IPS-15b (cell line): Measurements from ENCODE around the gene ZNF782.
"Not testable (repeated sequence)": the region's sequence is repeated elsewhere in the genome, so short reads cannot be mapped to it uniquely, and the experiment has no call there.

Experiments used
- H3K27me3 ChIP-seq: one replicate; pipeline ENCODE4 v1.6.1; 2013; ENCODE audit warnings: low read length; ENCODE audit not compliant: control insufficient read depth, insufficient read depth
- H3K36me3 ChIP-seq: one replicate; pipeline ENCODE4 v1.6.1; 2013; ENCODE audit warnings: low read length; ENCODE audit not compliant: control insufficient read depth, insufficient read depth
- H3K4me1 ChIP-seq: one replicate; pipeline ENCODE4 v1.6.1; 2013; ENCODE audit warnings: mild to moderate bottlenecking, low read length; ENCODE audit not compliant: control insufficient read depth, insufficient read depth
- H3K4me3 ChIP-seq: one replicate; pipeline ENCODE4 v1.5.1; 2013; ENCODE audit warnings: low read depth, low read length
- H3K9ac ChIP-seq: one replicate; pipeline ENCODE4 v1.6.1; 2013; ENCODE audit warnings: low read depth, mild to moderate bottlenecking, low read length
- H3K9me3 ChIP-seq: one replicate; pipeline ENCODE4 v1.6.1; 2013; ENCODE audit warnings: mild to moderate bottlenecking, low read length; ENCODE audit not compliant: control insufficient read depth, insufficient read depth

ZNF782 gene

GRCh38 chr9:96818533-96818932 is 35.8 kb downstream of the ZNF782 start:
- Histone ChIP-seq H3K4me1 (no peaks in the 10 kb centered on the region), H3K36me3 (peaks cover 4% of the 10 kb centered on the region), H3K27me3 (no peaks in the 10 kb centered on the region), H3K9me3 (peaks cover 36% of the 10 kb centered on the region), H3K4me3 (no peak overlapping the region), H3K9ac (no peak overlapping the region)

GRCh38 chr9:96817973-96818372 is 36.3 kb downstream of the ZNF782 start:
- Histone ChIP-seq H3K4me1 (no peaks in the 10 kb centered on the region), H3K9ac (no peak overlapping the region), H3K36me3 (peaks cover 4% of the 10 kb centered on the region), H3K4me3 (no peak overlapping the region), H3K27me3 (no peaks in the 10 kb centered on the region), H3K9me3 (peaks cover 34% of the 10 kb centered on the region)

- Histone ChIP-seq H3K36me3 (no peaks in the 10 kb centered on the region), H3K4me1 (no peaks in the 10 kb centered on the region), H3K9me3 (peaks cover 18% of the 10 kb centered on the region), H3K9ac (no peak overlapping the region), H3K4me3 (no peak overlapping the region), H3K27me3 (no peaks in the 10 kb centered on the region)
Measured at GRCh38 chr9:96813607-96814006, 40.7 kb downstream of the ZNF782 start.

- peaks cover 16% of the 10 kb centered on the region for H3K9me3 ChIP-seq
- not testable (repeated sequence) for H3K9ac ChIP-seq, H3K36me3 ChIP-seq, H3K4me1 ChIP-seq, H3K27me3 ChIP-seq, H3K4me3 ChIP-seq
Measured at GRCh38 chr9:96798959-96799358, 55.4 kb downstream of the ZNF782 start.

- Histone ChIP-seq H3K4me1 (no peaks in the 10 kb centered on the region), H3K36me3 (no peaks in the 10 kb centered on the region), H3K4me3 (no peak overlapping the region), H3K27me3 (no peaks in the 10 kb centered on the region), H3K9me3 (no peaks in the 10 kb centered on the region), H3K9ac (no peak overlapping the region)
Measured at GRCh38 chr9:96784021-96784420, 70.3 kb downstream of the ZNF782 start.

GRCh38 chr9:96782235-96782634 is 72.1 kb downstream of the ZNF782 start:
- Histone ChIP-seq H3K9ac (no peak overlapping the region), H3K4me1 (no peaks in the 10 kb centered on the region), H3K27me3 (no peaks in the 10 kb centered on the region), H3K4me3 (no peak overlapping the region), H3K36me3 (no peaks in the 10 kb centered on the region), H3K9me3 (no peaks in the 10 kb centered on the region)

- H3K9ac ChIP-seq, result no peak overlapping the region
- no peaks in the 10 kb centered on the region for H3K36me3 ChIP-seq
- no peak overlapping the region for H3K4me3 ChIP-seq
- no peaks in the 10 kb centered on the region for H3K4me1 ChIP-seq
- no peaks in the 10 kb centered on the region for H3K9me3 ChIP-seq
- no peaks in the 10 kb centered on the region for H3K27me3 ChIP-seq
Measured at GRCh38 chr9:96781552-96781951, 72.8 kb downstream of the ZNF782 start.

GRCh38 chr9:96779089-96779488 is 75.2 kb downstream of the ZNF782 start:
- no peaks in the 10 kb centered on the region for H3K9me3 ChIP-seq
- H3K36me3 ChIP-seq, result peaks cover 9% of the 10 kb centered on the region
- no peaks in the 10 kb centered on the region for H3K4me1 ChIP-seq
- no peak overlapping the region for H3K9ac ChIP-seq
- H3K27me3 ChIP-seq, result no peaks in the 10 kb centered on the region
- H3K4me3 ChIP-seq, result no peak overlapping the region

GRCh38 chr9:96777426-96777864 is 76.9 kb downstream of the ZNF782 start:
- H3K27me3 ChIP-seq, result no peaks in the 10 kb centered on the region
- peaks cover 13% of the 10 kb centered on the region for H3K36me3 ChIP-seq
- peak overlapping the region; percentile 91 for H3K4me3 ChIP-seq
- no peaks in the 10 kb centered on the region for H3K9me3 ChIP-seq
- H3K9ac ChIP-seq, result peak overlapping the region; percentile 67
- no peaks in the 10 kb centered on the region for H3K4me1 ChIP-seq

- Histone ChIP-seq H3K4me1 (no peaks in the 10 kb centered on the region), H3K9me3 (peaks cover 20% of the 10 kb centered on the region), H3K36me3 (peaks cover 16% of the 10 kb centered on the region), H3K4me3 (no peak overlapping the region), H3K27me3 (no peaks in the 10 kb centered on the region), H3K9ac (no peak overlapping the region)
Measured at GRCh38 chr9:96771124-96771523, 83.2 kb downstream of the ZNF782 start.

- Histone ChIP-seq H3K4me3 (no peak overlapping the region), H3K27me3 (no peaks in the 10 kb centered on the region), H3K36me3 (peaks cover 10% of the 10 kb centered on the region), H3K9ac (no peak overlapping the region), H3K4me1 (no peaks in the 10 kb centered on the region), H3K9me3 (peaks cover 20% of the 10 kb centered on the region)
Measured at GRCh38 chr9:96769989-96770388, 84.3 kb downstream of the ZNF782 start.
